Astrocyte of the spinal cord (primary cell): Measurements from ENCODE around the gene ZFAND3.
A peak's percentile ranks its signal among the peaks of the same experiment; 100 is the strongest.
"Not testable (repeated sequence)": the region's sequence is repeated elsewhere in the genome, so short reads cannot be mapped to it uniquely, and the experiment has no call there.

ENCODE experiments used
- DNase-seq: peaks from one replicate; pipeline ENCODE4 v3.0.0; 2011; ENCODE audit warnings: low read depth, low spot score
- H3K4me3 ChIP-seq: 2 replicates; pipeline ENCODE4 v1.5.1; 2011; ENCODE audit warnings: low read depth, mild to moderate bottlenecking, low read length, moderate library complexity
- CTCF ChIP-seq: IDR thresholded peaks from 2 replicates; pipeline ENCODE4 v1.5.1; 2012; ENCODE audit warnings: low read depth, mild to moderate bottlenecking, low read length, inconsistent platforms
- in situ Hi-C: cut with HindIII; loops from 2 replicates; pipeline ENCODE4 v1.10.0; 2017; ENCODE audit warnings: low sequenced_read_pairs

Gene ZFAND3

GRCh38 chr6:38116248-38116647 is 296.7 kb downstream of the ZFAND3 start:
- DNase-seq = no peak
- in situ Hi-C loops = no loop called here
- TF ChIP-seq CTCF = no peak
- no peak overlapping the region for H3K4me3 ChIP-seq

- peak; percentile 24 for DNase-seq
- in situ Hi-C loops = no loop called here
- TF ChIP-seq CTCF = no peak
- no peak overlapping the region for H3K4me3 ChIP-seq
Observed at GRCh38 chr6:38117281-38117680, 297.8 kb downstream of the ZFAND3 start.

GRCh38 chr6:38118791-38119365 is 299.4 kb downstream of the ZFAND3 start:
- in situ Hi-C loops = no loop called here
- TF ChIP-seq CTCF = no peak
- no peak for DNase-seq
- no peak overlapping the region for H3K4me3 ChIP-seq

- H3K4me3 ChIP-seq = no peak overlapping the region
- TF ChIP-seq CTCF = no peak
- DNase-seq = no peak
- in situ Hi-C loops = no loop called here
Observed at GRCh38 chr6:38119516-38119915, 300.0 kb downstream of the ZFAND3 start.

GRCh38 chr6:38124224-38124926 is 304.8 kb downstream of the ZFAND3 start:
- DNase-seq, in situ Hi-C loops, H3K4me3 ChIP-seq: not testable (repeated sequence)

- DNase-seq = no peak
- no peak overlapping the region for H3K4me3 ChIP-seq
- in situ Hi-C loops = no loop called here
- TF ChIP-seq CTCF = no peak
Observed at GRCh38 chr6:38127284-38127683, 307.8 kb downstream of the ZFAND3 start.

- no peak overlapping the region for H3K4me3 ChIP-seq
- DNase-seq = peak; percentile 98
- in situ Hi-C loops = no loop called here
- no peak for TF ChIP-seq CTCF
Observed at GRCh38 chr6:38131527-38131965, 312.0 kb downstream of the ZFAND3 start.
